ENCODE data around the gene CCDC171.
"Not testable (repeated sequence)": the region's sequence is repeated elsewhere in the genome, so short reads cannot be mapped to it uniquely, and the experiment has no call there.

CCDC171 gene

DNA sequence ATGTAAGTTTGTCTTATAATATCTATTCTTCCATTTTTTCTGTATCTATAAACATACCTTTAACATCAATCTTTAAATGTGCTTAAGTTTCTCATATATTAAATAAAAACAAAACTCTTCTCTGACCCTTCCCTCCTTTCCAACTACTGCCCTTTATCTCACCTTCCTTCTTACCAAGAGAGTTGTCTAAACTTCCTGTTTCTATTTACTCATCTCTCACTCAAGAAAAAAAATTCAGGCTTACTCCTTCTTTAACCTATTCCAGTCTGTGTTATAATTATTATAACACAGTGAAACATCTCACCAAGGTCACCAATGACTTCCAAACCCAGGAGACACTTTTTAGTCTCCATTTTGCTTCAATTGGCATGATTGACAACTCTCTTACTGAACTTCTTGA lies 140.9 kb downstream of the CCDC171 start:
- no peak overlapping the region for H3K27ac Mint-ChIP-seq
- H3K36me3 Mint-ChIP-seq, result no peaks in the 10 kb centered on the region
- no peaks in the 10 kb centered on the region for H3K4me1 Mint-ChIP-seq
- no peak for DNase-seq
- no peaks in the 10 kb centered on the region for H3K27me3 Mint-ChIP-seq
- H3K4me3 Mint-ChIP-seq, result no peak overlapping the region
- CTCF ChIA-PET, result interaction anchor here (0.6 kb wide), 1 partner anchor 503 kb away, joined by 4 read pairs; no protein-coding TSS in a partner anchor
- no peaks in the 10 kb centered on the region for H3K9me3 Mint-ChIP-seq

DNA sequence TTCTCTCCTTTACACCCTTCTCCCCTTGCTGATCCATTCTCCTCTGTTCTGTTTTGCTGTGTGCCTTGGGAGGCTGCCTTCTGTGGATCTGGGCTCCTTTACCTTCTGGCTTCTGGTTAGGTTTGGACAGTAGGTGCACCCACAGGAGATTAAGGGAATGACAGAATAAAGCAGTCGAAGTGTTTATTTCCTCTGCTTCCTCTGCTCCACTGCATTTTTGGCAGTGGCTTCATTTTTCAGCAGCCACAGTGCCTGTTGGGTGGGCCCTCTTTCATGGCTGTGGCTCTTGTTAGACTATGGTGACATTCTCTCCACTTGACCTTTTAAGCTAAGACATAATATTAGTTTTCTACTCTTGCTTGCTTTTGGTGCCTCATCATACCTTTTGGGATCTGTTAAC lies 144.1 kb downstream of the CCDC171 start:
- H3K36me3 Mint-ChIP-seq, result no peaks in the 10 kb centered on the region
- H3K4me1 Mint-ChIP-seq, result no peaks in the 10 kb centered on the region
- peaks cover 2% of the 10 kb centered on the region for H3K9me3 Mint-ChIP-seq
- H3K27me3 Mint-ChIP-seq, result no peaks in the 10 kb centered on the region
- DNase-seq, result no peak
- CTCF ChIA-PET, result no interaction called here
- no peak overlapping the region for H3K27ac Mint-ChIP-seq
- no peak overlapping the region for H3K4me3 Mint-ChIP-seq

DNA sequence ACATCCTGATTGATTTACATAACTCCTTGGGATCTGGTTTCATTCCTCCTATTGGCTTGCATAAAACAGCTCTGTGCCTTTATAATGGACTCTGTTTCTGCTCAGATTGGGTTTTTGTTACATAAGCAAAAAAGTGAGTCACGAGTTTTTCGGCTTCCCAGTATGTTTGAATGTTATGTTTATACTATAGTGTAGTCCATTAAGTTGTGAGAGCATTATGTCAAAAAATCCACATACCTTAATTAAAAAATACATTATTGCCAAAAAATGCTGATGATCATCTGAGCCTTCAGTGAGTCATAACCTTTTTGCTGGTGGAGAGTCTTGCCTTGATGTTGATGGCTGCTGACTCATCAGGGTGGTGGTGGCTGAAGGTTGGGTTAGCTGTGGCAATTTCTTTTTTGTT lies 144.6 kb downstream of the CCDC171 start:
- Mint-ChIP-seq H3K9me3 (peaks cover 2% of the 10 kb centered on the region), H3K27me3 (no peaks in the 10 kb centered on the region), H3K36me3 (no peaks in the 10 kb centered on the region), H3K27ac (no peak overlapping the region), H3K4me3 (no peak overlapping the region), H3K4me1 (no peaks in the 10 kb centered on the region)
- CTCF ChIA-PET, result no interaction called here
- no peak for DNase-seq

DNA sequence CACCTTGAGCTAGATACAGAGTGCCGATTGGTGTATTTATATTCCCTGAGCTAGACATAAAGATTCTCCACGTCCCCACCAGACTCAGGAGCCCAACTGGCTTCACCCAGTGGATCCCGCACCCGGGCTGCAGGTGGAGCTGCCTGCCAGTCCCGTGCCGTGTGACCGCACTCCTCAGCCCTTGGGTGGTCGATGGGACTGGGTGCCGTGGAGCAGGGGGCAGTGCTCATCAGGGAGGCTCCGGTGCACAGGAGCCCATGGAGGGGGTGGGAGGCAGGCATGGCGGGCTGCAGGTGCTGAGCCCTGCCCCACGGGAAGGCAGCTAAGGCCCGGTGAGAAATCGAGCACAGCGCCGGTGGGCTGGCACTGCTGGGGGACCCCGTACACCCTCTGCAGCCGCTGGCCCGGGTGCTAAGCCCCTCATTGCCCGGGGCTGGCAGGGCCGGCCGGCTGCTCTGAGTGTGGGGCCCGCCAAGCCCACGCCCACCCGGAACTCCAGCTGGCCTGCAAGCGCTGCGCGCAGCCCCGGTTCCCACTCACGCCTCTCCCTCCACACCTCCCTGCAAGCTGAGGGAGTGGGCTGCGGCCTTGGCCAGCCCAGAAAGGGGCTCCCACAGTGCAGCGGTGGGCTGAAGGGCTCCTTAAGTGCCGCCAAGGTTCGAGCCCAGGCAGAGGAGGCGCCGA lies 147.2 kb downstream of the CCDC171 start:
- DNase-seq, H3K36me3 Mint-ChIP-seq, H3K27ac Mint-ChIP-seq, CTCF ChIA-PET, H3K4me1 Mint-ChIP-seq, H3K27me3 Mint-ChIP-seq, H3K9me3 Mint-ChIP-seq, H3K4me3 Mint-ChIP-seq: not testable (repeated sequence)

DNA sequence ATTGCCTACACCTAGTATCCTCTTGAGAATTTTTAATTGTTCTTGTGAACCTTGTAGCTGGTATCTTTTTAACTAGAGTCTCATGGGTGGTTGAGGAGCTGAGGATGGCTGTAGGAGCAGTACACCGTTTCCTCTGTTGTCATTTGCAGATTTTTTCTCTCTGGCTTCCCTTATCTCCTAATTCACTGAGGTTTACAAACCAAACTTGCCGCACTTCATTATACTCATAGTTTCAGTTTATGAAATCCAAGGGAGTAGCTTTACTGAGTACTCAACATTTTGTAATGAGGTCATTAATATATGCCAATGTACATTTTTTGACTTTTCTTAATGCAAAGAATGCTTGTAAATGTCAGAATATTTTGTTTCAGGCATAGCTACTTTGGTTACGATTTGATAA lies 154.2 kb downstream of the CCDC171 start:
- Mint-ChIP-seq H3K27me3 (no peaks in the 10 kb centered on the region), H3K4me3 (no peak overlapping the region), H3K36me3 (no peaks in the 10 kb centered on the region), H3K9me3 (no peaks in the 10 kb centered on the region), H3K4me1 (no peaks in the 10 kb centered on the region), H3K27ac (no peak overlapping the region)
- no peak for DNase-seq
- CTCF ChIA-PET, result no interaction called here

DNA sequence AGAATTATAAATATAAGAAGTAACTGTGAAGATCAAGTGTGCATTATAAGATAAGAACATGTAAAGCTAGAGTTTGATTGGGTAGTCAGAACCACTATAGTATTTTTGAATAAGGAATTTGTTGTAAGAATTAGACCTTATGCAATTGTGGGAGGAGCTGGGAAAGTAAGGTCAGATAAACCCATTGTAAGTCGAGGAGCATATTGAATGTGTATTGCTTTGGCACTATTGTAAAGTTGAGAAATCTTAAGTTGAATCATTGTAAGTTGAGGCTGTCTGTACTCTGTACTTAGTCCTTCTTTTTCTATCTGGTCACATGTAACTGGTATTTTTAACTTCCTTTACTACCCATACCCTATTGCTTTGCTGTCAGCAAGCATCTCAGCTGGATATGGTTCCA lies 158.7 kb downstream of the CCDC171 start:
- CTCF ChIA-PET, result no interaction called here
- H3K27ac Mint-ChIP-seq, result no peak overlapping the region
- H3K9me3 Mint-ChIP-seq, result no peaks in the 10 kb centered on the region

DNA sequence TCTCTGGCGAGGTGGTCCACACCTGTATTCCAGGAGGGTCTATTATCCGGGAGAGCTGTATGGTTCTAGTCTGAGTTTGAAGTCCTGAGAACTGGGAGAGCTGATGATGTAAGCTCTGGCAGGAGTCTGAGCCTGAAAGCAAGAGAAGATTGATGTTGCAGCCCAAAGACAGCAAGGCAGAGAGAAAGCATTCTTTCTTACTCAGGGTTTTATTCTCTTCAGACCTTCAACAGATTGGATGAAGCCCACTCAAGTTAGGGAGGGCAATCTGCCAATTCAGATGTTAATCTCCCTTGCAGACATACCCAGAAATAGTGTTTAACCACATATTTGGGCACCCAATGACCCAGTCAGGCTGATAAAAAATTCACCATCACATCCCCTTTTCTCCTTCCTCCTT lies 159.1 kb downstream of the CCDC171 start:
- no peak for DNase-seq
- H3K27ac Mint-ChIP-seq, result no peak overlapping the region
- H3K27me3 Mint-ChIP-seq, result no peaks in the 10 kb centered on the region
- no peaks in the 10 kb centered on the region for H3K9me3 Mint-ChIP-seq
- no peak overlapping the region for H3K4me3 Mint-ChIP-seq
- no peaks in the 10 kb centered on the region for H3K4me1 Mint-ChIP-seq
- CTCF ChIA-PET, result no interaction called here
- no peaks in the 10 kb centered on the region for H3K36me3 Mint-ChIP-seq

More for the DNA sequence above, 158.7 kb downstream of the CCDC171 start:
- DNase-seq, result no peak
- Mint-ChIP-seq H3K27me3 (no peaks in the 10 kb centered on the region), H3K4me1 (no peaks in the 10 kb centered on the region), H3K4me3 (no peak overlapping the region), H3K36me3 (no peaks in the 10 kb centered on the region)

DNA sequence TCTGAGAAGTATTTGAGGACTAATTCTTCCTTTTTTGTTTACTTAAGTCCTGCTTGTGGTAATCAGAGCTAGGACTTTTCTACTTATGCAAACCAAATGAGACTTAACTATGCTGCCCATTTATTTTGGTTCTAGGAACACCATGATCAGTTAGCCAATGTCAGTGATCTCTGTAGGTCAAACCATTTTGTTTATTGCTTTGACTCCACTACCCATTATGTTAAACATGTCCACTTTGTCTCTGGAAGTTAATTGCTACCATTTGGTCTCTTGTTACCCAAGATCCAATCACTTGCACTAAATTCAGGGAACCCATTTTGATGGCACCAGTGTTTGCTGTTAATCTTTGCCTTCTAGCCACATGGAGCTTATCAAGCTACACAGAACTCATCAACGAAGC lies 161.9 kb downstream of the CCDC171 start:
- Mint-ChIP-seq H3K27me3 (no peaks in the 10 kb centered on the region), H3K9me3 (no peaks in the 10 kb centered on the region), H3K27ac (no peak overlapping the region), H3K4me1 (no peaks in the 10 kb centered on the region), H3K36me3 (no peaks in the 10 kb centered on the region), H3K4me3 (no peak overlapping the region)
- CTCF ChIA-PET, result no interaction called here
- no peak for DNase-seq

DNA sequence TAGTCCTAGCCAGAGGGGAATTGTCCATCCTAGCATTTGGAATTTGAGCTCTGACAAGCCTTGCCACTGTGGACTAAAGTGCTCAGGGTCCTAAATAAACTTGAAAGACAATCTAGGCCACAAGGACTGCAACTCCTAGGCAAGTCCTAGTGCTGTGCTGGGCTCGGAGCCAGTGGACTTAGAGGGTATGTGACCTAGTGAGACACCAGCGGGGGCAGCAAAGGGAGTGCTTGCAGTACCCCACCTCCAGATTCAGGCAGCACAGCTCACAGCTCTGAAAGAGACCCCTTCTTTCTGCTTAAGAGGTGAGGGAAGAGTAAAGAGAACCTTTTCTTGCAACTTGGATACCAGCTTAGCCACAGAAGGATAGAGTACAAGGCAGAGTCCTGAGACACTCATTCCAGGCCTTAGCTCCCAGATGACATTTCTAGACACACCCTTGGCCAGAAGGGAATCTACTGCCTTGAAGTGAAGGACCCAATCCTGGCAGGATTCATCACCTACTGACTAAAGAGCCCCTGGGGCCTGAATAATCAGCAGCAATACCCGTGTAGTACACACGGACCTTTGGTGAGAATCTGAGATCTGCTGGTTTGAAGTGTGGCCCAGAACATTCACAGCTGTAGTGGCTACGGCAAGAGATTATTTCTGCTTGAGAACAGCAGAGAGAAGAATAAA lies 164.6 kb downstream of the CCDC171 start:
- CTCF ChIA-PET, result no interaction called here
- H3K27ac Mint-ChIP-seq, result no peak overlapping the region
- H3K9me3 Mint-ChIP-seq, result no peaks in the 10 kb centered on the region
- no peaks in the 10 kb centered on the region for H3K36me3 Mint-ChIP-seq
- no peak overlapping the region for H3K4me3 Mint-ChIP-seq
- no peak for DNase-seq
- no peaks in the 10 kb centered on the region for H3K27me3 Mint-ChIP-seq
- H3K4me1 Mint-ChIP-seq, result no peaks in the 10 kb centered on the region

DNA sequence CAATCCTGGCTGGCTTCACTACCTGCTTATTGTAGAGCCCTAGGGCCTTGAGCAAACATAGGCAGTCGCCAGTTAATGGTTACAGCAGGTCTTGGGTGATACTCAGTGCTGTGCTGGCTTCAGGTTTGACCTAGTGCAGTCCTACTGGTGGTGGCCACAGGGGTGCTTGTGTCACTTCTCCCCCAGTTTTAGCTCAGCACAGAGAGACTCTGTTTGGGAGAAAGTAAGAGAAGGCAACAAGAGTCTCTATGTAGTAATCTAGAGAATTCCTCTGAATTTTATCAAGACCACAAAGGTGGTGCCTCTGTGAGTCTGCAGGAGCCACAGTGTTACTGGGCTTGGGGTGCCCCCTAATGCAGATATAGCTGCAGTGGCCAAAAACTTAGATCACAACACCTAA lies 165.6 kb downstream of the CCDC171 start:
- H3K4me1 Mint-ChIP-seq, result no peaks in the 10 kb centered on the region
- CTCF ChIA-PET, result no interaction called here
- no peak overlapping the region for H3K27ac Mint-ChIP-seq
- no peak overlapping the region for H3K4me3 Mint-ChIP-seq
- no peaks in the 10 kb centered on the region for H3K27me3 Mint-ChIP-seq
- H3K9me3 Mint-ChIP-seq, result no peaks in the 10 kb centered on the region
- DNase-seq, result no peak
- no peaks in the 10 kb centered on the region for H3K36me3 Mint-ChIP-seq

DNA sequence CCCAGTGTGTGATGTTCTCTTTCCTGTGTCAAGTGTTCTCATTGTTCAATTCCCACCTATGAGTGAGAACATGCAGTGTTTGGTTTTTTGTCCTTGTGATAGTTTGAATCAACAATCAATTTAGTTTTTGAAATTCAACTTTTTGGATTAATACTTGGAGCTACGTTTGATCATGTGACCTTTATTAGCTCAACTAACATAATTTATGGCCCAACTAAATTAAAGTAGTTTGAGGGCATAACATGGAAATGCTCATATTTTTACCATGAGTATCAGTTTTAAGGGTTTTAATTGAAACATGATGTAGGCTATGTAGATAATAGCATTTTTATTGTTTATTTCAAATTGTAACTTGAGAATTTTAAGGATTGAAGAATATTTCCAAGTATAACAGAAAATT lies 168.0 kb downstream of the CCDC171 start:
- H3K36me3 Mint-ChIP-seq, result no peaks in the 10 kb centered on the region
- no peaks in the 10 kb centered on the region for H3K9me3 Mint-ChIP-seq
- no peak for DNase-seq
- H3K27ac Mint-ChIP-seq, result no peak overlapping the region
- CTCF ChIA-PET, result no interaction called here
- no peaks in the 10 kb centered on the region for H3K4me1 Mint-ChIP-seq
- no peaks in the 10 kb centered on the region for H3K27me3 Mint-ChIP-seq
- H3K4me3 Mint-ChIP-seq, result no peak overlapping the region

DNA sequence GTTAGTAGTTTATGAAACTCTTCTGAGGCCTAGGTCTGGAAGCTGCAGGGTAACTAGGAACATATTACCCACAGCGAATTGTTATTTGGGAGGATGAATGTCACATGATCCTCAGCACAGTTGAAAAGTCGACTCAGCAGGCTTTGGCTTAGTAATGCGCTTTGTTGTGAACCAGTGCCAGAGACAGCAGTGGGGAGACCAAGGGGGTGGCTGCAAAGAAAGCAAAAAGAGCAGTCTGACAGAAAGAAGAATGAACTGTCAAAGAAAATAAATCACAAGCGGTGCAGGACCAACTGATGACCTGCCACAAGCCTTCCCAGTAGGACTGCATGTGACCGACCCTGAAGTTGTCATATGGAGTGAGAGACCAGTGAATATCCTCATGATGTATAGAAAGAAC lies 170.0 kb downstream of the CCDC171 start:
- H3K4me1 Mint-ChIP-seq, result no peaks in the 10 kb centered on the region
- no peaks in the 10 kb centered on the region for H3K27me3 Mint-ChIP-seq

DNA sequence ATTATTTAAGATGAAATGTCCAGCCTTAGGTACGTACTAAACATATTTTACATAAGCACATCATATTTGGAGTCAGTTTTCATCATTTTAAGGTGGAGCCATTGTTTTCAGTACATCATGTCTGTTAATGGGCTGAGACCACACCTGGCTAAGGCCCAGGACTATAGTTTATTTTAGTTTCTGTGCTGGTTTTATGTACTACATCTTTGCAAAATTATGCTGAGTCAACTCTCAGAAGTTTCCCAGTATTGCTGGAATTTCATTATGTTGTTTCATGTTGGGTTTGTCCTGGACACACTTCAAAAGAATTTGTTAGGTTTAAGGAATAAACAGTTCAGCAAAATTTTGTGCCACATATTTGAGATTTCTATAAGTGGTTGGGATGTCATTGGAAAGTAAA lies 171.2 kb downstream of the CCDC171 start:
- Mint-ChIP-seq H3K36me3 (no peaks in the 10 kb centered on the region), H3K27me3 (no peaks in the 10 kb centered on the region), H3K27ac (no peak overlapping the region), H3K9me3 (no peaks in the 10 kb centered on the region), H3K4me1 (no peaks in the 10 kb centered on the region), H3K4me3 (no peak overlapping the region)
- DNase-seq, result no peak
- CTCF ChIA-PET, result no interaction called here

More for the DNA sequence above, 170.0 kb downstream of the CCDC171 start:
- H3K27ac Mint-ChIP-seq, result no peak overlapping the region
- H3K4me3 Mint-ChIP-seq, result no peak overlapping the region
- no peaks in the 10 kb centered on the region for H3K9me3 Mint-ChIP-seq
- CTCF ChIA-PET, result no interaction called here
- no peak for DNase-seq
- no peaks in the 10 kb centered on the region for H3K36me3 Mint-ChIP-seq

DNA sequence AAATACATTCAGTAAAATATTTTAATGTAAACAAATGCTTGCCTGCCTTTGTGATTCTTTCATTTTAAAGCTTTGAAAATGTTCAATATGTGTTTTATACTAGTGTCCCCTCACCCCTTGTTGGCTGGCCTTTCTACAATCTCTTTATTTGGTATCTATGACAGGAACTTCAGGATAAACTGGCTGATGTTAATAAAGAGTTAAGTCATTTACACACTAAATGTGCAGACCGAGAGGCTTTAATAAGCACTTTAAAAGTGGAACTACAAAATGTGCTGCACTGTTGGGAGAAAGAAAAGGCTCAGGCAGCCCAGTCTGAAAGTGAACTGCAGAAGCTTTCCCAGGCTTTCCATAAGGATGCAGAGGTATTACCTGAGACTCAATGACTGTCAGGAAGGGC lies 171.8 kb downstream of the CCDC171 start:
- H3K4me3 Mint-ChIP-seq, result no peak overlapping the region
- H3K27me3 Mint-ChIP-seq, result no peaks in the 10 kb centered on the region
- H3K4me1 Mint-ChIP-seq, result no peaks in the 10 kb centered on the region
- CTCF ChIA-PET, result interaction anchor here (0.6 kb wide), 1 partner anchor 19 kb away, joined by 3 read pairs; no protein-coding TSS in a partner anchor
- DNase-seq, result no peak
- no peaks in the 10 kb centered on the region for H3K9me3 Mint-ChIP-seq
- H3K36me3 Mint-ChIP-seq, result no peaks in the 10 kb centered on the region
- H3K27ac Mint-ChIP-seq, result no peak overlapping the region

DNA sequence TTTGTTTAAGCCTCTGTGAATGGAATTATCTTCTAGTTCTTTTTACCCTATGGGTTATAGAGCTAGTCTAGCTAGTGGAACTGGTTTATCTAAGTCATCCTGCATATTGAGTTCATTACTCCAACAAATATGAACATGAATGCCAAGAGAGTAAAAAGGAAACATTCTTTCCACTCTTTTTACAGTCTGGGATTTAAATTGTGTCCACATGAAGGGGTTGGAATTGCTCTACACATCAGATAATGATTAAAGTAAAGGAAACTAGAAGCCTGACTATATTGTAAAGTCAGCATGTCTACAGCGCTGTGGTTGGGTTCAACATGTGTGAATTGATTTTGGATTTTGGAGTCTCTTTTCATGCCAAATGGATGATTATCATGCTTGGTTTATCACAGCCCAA lies 173.1 kb downstream of the CCDC171 start:
- Mint-ChIP-seq H3K9me3 (no peaks in the 10 kb centered on the region), H3K27me3 (no peaks in the 10 kb centered on the region), H3K36me3 (no peaks in the 10 kb centered on the region), H3K27ac (no peak overlapping the region), H3K4me1 (no peaks in the 10 kb centered on the region), H3K4me3 (no peak overlapping the region)
- CTCF ChIA-PET, result no interaction called here
- no peak for DNase-seq
